Lower leg skin (tissue), 3 donors: ENCODE results near the gene LSM4.

ENCODE experiments used
- POLR2A ChIP-seq, 2 donors: fragments of 450-650 bp; IDR thresholded peaks; one replicate each; pipeline ENCODE4 v1.6.1; 2016 to 2017; ENCODE audit warnings: antibody characterized with exemption in 2 of 2, mild to moderate bottlenecking in 1 of 2, moderate library complexity in 1 of 2
- TF ChIP-seq, protein P1 (sequence below), 3 donors: fragments of 450-650 bp; IDR thresholded peaks; one replicate each; pipeline ENCODE4 v1.5.1; 2016; ENCODE audit warnings: antibody characterized with exemption in 3 of 3, mild to moderate bottlenecking in 3 of 3, moderate library complexity in 2 of 3

DNA sequence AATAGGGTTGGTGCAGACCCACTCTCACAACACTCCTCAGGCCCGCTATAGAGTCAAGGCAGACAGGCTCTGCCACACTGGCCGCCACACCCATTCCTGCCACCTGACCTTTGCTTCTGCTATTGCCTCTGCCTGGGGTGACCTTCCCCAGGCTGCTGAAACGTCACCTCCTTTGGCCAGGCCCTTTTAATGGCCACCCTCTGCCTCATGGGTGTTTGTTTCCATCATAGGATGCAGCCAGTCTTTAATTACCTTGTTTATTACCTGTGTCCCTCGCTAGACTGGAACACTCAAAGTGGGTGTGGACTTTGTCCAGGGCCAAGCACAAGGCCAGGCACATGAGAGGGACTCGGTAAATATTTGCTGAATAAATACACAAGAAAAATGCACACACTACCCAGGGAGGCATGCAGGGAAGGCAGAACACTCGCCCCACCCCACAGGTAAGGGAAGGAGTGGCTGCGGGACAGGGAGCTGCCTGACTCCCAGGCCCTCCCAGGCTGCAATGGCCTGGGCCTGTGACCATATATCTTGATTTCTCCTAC is 3.2 kb downstream of the LSM4 start:
- no peak for TF ChIP-seq POLR2A (IDR thresholded peaks at IDR 0.05)
- TF ChIP-seq, protein P1, sequence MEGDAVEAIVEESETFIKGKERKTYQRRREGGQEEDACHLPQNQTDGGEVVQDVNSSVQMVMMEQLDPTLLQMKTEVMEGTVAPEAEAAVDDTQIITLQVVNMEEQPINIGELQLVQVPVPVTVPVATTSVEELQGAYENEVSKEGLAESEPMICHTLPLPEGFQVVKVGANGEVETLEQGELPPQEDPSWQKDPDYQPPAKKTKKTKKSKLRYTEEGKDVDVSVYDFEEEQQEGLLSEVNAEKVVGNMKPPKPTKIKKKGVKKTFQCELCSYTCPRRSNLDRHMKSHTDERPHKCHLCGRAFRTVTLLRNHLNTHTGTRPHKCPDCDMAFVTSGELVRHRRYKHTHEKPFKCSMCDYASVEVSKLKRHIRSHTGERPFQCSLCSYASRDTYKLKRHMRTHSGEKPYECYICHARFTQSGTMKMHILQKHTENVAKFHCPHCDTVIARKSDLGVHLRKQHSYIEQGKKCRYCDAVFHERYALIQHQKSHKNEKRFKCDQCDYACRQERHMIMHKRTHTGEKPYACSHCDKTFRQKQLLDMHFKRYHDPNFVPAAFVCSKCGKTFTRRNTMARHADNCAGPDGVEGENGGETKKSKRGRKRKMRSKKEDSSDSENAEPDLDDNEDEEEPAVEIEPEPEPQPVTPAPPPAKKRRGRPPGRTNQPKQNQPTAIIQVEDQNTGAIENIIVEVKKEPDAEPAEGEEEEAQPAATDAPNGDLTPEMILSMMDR (IDR thresholded peaks at IDR 0.05) = peak in 1 of 3 donors; percentile 32
